ENCODE results near the gene SPON1.

- no peak for TF ChIP-seq POLR2AphosphoS5 (IDR thresholded peaks at IDR 0.05)
- no peak for TF ChIP-seq CTCF (IDR thresholded peaks at IDR 0.05)
- TF ChIP-seq POLR2A (IDR thresholded peaks at IDR 0.05) = no peak
- no peak for TF ChIP-seq EP300 (IDR thresholded peaks at IDR 0.05; ENCODE audit: low read depth)
Observed at GRCh38 chr11:14144934-14145333, 182.4 kb downstream of the SPON1 start.

All from transverse colon (tissue), 4 donors.